ENCODE results near the gene OR10AG1.

DNA sequence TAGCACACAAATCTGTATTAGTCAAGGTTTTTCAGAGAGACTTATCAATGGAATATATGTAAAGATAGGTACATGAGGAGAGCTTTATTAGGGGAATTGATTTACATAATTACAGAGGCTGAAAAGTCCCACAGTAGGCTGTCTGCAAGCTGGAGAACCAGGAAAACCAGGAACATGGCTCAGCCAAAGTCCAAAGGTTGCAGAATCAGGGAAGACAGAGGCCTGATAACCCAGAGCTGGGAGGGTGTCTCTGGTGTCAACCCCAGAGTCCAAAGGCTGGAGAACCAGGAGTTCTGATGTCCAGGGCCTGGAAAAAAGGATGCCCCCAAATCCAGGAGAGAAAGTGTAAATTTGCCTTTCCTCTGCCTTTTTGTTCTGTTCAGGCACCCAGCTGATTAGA, 41.0 kb upstream of the OR10AG1 start:
- TF ChIP-seq, protein P1, sequence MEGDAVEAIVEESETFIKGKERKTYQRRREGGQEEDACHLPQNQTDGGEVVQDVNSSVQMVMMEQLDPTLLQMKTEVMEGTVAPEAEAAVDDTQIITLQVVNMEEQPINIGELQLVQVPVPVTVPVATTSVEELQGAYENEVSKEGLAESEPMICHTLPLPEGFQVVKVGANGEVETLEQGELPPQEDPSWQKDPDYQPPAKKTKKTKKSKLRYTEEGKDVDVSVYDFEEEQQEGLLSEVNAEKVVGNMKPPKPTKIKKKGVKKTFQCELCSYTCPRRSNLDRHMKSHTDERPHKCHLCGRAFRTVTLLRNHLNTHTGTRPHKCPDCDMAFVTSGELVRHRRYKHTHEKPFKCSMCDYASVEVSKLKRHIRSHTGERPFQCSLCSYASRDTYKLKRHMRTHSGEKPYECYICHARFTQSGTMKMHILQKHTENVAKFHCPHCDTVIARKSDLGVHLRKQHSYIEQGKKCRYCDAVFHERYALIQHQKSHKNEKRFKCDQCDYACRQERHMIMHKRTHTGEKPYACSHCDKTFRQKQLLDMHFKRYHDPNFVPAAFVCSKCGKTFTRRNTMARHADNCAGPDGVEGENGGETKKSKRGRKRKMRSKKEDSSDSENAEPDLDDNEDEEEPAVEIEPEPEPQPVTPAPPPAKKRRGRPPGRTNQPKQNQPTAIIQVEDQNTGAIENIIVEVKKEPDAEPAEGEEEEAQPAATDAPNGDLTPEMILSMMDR (IDR thresholded peaks at IDR 0.05; ENCODE audit: low read length) = no peak
- TF ChIP-seq EZH2 (IDR thresholded peaks at IDR 0.05; ENCODE audit: borderline replicate concordance, low read length) = no peak
